GM19035 (cell line): ENCODE results near the gene CUBN.
"Not testable (repeated sequence)": the region's sequence is repeated elsewhere in the genome, so short reads cannot be mapped to it uniquely, and the experiment has no call there.

Experiments used
- ATAC-seq: cut with Tn5 transposase; IDR thresholded peaks from one replicate; pipeline ENCODE4 v1.9.1; 2021; ENCODE audit not compliant: unreplicated experiment

Gene CUBN

GRCh38 chr10:17141504-17142229, 12.1 kb upstream of the CUBN start:
- no peak for ATAC-seq

GRCh38 chr10:17140386-17140761, 10.8 kb upstream of the CUBN start:
- ATAC-seq: no peak

DNA sequence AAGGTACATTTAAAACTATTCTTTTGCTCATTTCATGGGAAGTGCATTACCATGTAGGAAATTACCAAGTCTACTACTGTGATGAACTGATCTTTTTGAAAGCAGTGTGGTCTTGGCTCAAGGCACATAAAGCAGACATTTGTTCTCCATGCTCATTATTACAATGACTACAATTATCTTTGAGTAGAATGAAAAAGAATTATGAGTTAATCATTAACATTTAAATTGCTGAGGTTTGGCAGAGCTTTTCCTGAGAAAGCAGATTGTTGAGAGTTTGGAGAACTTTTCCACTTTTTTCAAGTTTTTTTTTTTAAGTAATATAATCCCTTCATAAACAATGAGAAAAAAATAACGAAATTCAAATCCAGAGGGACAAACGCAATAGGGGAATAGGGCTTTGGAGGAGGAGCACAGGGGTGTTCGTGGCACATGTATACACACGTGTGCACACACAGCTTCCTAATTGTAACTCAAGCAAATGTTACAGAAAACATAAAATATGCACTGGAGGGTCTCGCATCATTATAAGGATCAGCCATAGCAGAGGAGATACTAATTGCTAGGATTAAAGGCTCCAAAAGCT, 8.9 kb upstream of the CUBN start:
- ATAC-seq: no peak

DNA sequence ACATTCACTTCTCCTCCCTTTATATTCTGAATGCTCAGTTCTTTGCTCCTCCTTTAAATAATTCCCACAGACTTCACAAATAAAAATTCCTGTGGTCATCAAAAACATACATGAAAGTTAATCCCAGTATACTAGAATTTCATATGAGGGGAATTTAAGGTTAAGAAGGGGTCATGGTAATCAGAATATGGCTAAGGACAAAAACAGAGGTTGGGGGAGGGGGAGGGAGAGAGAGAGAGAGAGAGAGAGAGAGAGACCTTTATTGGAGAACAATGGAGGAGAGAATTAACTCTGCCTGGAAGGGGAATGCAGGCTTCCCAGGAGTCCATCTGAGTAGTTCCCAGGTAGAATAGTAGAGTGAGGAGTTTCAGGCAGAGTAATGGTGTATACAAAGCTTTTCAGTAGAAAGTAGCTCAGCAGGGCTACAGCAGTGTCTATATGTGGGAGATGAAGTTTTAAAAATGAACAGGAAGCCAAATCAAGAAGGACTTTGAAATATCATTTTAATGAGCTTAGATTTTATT, 5.2 kb upstream of the CUBN start:
- no peak for ATAC-seq

GRCh38 chr10:17134282-17134681, 4.7 kb upstream of the CUBN start:
- no peak for ATAC-seq

DNA sequence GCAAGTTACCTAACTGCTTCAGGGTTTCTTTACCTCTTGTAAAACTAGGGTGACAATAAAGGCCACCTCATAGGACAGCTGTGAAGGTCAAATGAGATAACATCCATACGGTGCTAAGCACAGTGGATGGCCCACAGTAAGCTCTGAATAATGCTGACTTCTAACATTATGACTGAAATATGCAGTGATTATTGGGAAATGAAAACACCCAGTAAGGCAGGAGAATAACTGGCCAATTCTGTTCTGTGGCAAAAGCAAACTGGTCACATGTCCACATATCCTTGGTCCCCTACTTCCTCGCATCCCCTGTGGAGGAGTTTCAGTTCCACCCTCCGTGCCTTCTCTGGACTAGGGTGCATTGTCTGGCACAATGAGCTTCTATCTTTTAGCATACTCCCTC, 1.4 kb downstream of the CUBN start:
- ATAC-seq: no peak

GRCh38 chr10:17126327-17126726, 3.3 kb downstream of the CUBN start:
- ATAC-seq: no peak

GRCh38 chr10:17125206-17125893, 4.3 kb downstream of the CUBN start:
- ATAC-seq: no peak

DNA sequence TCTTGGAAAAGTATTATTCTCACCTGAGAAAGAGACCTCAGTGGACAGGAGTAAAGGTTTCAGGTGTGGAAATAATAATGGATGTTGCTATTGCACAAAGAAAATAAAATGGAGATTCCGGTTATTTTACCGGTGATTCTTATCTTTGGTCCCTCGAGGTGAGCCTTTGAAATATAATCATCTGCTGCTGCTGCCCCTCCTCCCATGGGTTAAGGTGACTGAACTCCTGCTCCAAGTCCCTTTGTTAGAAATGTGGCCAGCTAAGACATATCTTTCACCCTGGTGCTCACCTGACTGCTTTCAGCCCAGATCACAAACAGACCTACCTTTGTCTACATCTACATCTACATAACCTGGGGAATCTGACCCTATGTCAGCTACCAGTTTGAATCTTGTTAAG, 5.7 kb downstream of the CUBN start:
- ATAC-seq: no peak

GRCh38 chr10:17122726-17123661, 6.6 kb downstream of the CUBN start:
- no peak for ATAC-seq

DNA sequence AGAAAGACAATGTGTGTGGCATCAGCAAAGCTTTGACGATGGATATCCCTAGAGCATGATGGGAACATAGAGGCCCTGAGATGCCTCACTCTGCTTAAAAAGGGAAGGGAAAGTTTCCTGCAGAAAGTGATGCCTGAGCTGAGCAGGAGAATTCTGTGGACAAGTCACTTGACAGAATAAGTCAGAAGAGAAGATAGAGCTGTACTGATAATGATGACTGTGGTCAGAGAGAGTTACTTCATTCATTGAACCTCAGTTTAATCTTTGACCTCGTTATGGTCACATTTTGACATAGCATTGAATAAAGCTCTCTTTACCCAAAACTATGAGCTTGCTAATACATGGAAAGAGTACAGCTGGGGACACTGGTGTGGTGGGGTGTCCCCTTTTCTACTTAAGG, 7.6 kb downstream of the CUBN start:
- ATAC-seq: no peak

DNA sequence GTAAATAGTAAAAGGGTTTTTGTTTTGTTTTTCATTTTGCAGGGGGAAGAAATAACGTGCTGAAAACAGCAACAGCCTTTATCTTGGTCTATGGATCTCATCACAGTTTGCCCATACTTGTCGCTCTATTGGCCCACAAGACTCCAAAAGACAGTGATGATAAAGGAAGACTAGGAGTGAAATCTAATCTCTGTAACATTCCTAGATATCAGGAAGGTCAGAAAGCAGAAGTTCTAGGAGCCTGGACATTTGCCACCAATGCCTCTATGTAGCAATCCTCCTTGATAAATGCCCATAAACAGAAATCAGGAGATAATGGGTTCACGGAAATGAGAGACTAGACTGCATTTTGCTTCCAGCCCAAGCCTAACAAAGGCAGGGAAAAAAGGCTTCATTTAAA, 8.9 kb downstream of the CUBN start:
- ATAC-seq: no peak

GRCh38 chr10:17119845-17120244, 9.8 kb downstream of the CUBN start:
- ATAC-seq: no peak

- ATAC-seq: no peak
Observed at GRCh38 chr10:17116193-17116592, 13.4 kb downstream of the CUBN start.

- no peak for ATAC-seq
Observed at GRCh38 chr10:17115683-17116082, 13.9 kb downstream of the CUBN start.

DNA sequence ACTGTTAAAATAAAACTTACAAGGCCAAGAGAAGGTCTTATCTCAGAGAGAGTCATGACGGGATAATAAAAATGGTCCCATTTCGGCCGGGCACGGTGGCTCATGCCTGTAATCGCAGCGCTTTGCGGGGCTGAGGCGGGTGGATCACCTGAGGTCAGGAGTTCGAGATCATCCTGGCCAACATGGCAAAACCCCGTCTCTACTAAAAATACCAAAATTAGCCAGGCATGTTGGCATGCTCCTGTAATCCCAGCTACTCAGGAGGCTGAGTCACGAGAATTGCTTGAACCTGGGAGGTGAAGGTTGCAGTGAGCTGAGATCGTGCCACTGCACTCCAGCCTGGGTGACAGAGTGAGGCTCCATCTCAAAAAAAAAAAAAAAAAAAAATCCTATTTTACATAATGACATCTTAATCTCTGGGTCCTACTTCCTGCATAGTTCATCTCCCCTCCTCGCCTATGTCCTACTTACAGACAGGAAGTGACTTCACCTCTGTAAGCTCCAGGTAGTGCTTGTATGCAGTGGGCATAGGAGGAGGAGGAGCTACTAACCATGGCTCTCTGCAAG, 14.7 kb downstream of the CUBN start:
- ATAC-seq: not testable (repeated sequence)

- ATAC-seq: no peak
Observed at GRCh38 chr10:17113889-17114540, 15.6 kb downstream of the CUBN start.

- ATAC-seq: no peak
Observed at GRCh38 chr10:17113346-17113745, 16.3 kb downstream of the CUBN start.

DNA sequence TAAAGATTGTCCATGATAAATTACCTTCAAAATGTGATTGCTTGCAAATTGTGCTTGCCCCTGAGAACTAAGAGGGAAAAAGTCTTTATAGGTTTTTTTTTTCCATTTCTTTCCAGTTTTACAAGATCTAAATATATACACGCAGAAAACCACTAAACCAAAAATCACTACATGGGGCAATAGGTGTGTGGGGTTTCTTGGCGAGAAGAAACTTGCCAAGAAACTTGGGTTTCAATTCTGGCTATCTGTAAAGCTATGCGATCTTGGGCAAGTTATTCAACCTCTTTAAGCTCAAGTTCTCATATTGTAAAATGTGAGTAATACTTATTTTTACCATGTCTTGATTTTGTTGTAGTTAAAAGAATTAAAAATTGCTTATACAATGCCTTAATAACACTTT, 17.0 kb downstream of the CUBN start:
- no peak for ATAC-seq

DNA sequence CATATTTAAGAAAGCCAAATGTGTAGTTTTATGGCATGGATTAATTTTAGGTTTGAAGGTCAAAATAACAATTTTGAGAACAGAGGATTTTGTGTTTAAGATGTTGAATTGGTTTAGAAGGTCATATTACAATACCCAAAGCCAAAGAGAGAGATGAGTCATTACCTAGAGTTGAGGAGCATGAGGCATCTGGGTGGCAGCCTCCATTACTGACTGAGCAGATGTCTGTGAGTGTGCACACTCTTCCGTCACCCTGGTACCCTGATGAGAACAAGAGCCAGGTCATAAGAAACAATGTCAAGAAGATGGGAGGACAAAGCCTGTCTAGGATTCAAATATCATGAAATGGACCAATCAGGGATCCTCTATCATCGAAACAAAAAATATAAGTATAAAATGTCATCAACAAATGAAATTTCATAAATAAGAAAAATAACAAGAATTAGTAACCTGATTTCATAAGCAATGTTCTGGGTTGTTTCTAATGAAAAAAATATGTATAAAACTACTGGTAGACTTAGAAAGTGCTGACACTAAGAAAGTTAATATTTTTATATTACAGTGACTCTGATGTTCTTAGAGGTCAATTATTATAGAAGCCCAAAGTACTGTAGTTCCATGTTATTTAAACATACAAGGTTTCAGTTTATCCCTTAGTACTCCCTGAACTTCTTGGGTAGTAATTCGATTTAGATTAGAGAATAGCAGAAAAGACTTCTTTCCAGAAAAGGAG, 20.0 kb downstream of the CUBN start:
- ATAC-seq: no peak
